GM18867 (cell line): ENCODE measurements around the gene AMBRA1.
"Not testable (repeated sequence)": the region's sequence is repeated elsewhere in the genome, so short reads cannot be mapped to it uniquely, and the experiment has no call there.

Source experiments
- ATAC-seq: cut with Tn5 transposase; IDR thresholded peaks from one replicate; pipeline ENCODE4 v1.9.1; 2021; ENCODE audit warnings: mild to moderate bottlenecking, moderate library complexity; ENCODE audit not compliant: unreplicated experiment

Gene AMBRA1

DNA sequence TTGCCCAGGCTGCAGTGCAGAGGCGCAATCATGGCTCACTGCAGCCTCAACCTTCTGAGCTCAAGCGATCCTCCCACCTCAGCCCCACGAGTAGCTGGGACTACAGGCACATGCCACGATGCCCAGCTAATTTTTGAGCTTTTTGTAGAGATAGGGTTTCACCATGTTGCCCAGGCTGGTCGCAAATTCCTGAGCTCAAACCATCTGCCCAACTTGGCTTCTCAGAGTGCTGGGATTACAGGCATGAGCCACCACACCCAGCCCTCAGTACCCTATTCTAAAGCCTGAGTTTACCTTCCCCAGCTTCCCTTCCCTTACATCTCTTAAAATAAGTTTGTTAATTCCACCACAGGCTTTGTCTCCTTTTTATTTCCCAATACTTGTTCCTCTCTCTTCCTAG lies 59.1 kb downstream of the AMBRA1 start:
- no peak for ATAC-seq

- ATAC-seq, result no peak
Measured at GRCh38 chr11:46533396-46534100, 60.3 kb downstream of the AMBRA1 start.

DNA sequence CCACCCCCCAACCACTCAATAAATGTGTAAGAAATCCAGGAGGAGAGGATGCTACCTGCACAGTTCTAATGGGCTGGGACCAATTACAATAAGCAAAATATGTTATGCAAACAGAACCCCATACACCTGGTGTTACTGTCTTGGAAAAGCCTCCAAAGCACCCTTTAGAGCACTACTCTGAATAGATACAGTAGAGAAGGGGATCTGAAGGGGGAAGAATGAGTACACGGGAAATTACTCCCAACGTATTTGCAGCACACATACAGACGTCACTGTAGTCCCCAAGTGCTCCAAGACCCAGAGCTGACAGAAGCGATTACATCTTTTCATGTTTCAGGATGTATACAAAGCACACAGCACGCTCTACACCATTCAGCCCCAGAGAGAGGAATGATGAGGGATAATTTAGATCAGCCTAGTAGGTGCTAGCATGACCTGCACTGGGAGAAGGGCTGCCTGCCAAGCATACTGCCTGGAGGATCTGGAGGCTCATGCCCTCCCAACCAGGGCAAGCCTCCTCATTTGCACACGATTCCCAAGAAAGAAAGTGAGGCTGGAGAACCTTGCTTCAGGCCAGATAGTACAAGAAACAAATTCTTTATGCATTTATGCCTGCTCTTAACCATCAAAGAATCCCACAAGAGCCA lies 63.8 kb downstream of the AMBRA1 start:
- no peak for ATAC-seq

GRCh38 chr11:46529095-46529905 lies 64.5 kb downstream of the AMBRA1 start:
- peak; percentile 63 for ATAC-seq

DNA sequence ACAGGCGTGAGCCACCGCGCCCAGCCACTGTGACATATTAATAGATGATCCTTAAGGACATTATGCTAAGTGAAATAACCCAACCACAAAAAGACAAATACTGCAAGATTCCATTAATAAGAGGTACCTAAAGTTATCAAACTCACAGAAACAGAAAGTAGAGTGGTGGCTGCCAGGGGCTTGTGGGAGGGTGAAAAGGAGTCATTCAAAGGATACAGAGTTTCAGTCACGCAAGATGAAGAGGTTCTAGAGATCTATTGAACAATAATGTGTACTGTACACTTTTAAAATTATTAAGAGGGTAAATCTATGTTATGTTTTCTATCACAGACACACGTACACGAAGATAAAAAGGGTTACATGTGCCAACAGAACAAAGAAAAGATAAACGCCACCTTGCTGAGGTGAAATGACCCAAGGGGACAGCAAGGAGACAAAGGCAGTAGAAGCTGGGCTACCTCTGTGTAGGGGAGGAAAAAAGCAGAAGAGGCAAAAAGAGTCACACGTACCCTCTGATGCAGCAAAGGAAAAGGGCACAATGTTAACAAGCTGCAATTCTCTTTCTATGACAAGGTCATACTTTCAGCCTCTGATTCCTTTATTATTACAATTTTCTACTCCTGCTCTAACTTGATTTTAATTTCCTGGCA lies 65.3 kb downstream of the AMBRA1 start:
- ATAC-seq, result no peak

GRCh38 chr11:46527591-46528130 lies 66.2 kb downstream of the AMBRA1 start:
- no peak for ATAC-seq

DNA sequence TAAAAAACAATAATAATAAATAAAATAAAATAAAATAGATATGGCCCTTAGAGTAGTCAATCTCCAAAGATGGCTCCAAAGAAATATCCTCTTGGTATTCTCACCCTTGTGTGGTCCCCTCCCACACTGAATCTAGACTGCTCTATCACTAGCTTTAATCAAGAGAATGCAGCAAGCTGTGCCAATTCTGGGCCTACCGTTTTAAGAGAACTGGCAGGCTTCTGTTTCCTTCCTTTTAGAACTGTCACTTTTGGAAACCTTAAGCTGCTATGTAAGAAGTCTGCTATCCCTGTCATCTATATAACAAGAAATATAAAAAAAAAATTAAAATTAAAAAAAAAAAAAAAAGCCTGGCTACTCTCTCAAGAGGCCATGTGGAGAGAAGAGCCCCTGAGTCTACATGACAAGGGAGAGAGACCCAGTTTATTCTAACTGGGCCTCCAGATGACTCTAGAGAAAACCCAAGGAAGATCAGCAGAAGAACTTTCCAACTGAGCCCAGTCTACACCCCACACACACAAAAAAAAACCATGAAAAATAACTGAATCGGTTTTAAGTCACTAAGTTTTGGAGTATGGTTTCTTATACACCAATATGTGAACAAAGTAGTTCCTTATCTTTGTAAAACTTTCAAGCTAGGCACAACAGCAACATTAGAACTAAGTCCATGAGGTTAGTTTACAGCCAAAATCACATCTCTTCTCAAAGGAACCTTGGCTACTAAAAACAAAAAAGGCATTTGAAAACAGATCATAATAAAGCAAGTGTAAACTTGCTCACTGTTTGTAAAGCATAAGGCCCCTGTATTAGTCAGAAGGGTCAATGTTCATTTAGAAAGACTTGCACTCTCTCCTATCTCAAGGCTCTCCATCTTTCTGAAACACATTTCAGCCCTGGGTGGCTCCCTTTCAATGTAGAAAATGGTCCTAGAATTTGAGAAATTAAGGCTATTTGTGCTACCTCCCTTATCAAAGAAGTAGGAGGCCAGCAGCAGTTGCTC lies 67.3 kb downstream of the AMBRA1 start:
- no peak for ATAC-seq

GRCh38 chr11:46524201-46524770 lies 69.5 kb downstream of the AMBRA1 start:
- ATAC-seq, result no peak

GRCh38 chr11:46523290-46523689 lies 70.5 kb downstream of the AMBRA1 start:
- ATAC-seq, result no peak

DNA sequence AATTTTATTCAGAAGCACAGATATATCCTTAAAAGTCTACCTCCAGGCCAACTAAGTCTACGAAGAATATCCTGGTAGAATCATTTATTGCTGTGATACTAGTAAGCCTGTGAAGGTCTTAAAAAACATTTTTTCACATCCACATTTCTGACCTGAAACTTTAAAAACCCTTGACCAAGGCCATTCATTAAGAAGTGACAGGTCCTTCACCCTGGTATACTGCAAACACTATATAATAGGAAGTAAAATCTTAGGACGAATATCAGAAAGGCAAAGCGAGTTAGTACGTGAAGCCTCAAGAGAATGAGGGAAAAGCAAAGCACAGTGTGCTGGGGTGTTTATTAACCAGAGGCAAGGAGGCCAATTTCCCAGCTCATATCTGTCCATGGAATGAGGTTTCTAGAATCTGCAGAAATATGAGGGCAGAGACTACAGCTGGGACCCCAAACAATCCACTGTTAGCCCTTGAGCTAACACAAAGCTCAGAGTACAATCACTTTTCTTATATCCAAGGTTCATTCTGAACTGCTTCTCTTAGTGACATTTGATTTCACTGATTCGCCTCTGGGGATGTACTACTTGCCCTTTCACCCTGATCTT lies 71.0 kb downstream of the AMBRA1 start:
- ATAC-seq, result no peak

DNA sequence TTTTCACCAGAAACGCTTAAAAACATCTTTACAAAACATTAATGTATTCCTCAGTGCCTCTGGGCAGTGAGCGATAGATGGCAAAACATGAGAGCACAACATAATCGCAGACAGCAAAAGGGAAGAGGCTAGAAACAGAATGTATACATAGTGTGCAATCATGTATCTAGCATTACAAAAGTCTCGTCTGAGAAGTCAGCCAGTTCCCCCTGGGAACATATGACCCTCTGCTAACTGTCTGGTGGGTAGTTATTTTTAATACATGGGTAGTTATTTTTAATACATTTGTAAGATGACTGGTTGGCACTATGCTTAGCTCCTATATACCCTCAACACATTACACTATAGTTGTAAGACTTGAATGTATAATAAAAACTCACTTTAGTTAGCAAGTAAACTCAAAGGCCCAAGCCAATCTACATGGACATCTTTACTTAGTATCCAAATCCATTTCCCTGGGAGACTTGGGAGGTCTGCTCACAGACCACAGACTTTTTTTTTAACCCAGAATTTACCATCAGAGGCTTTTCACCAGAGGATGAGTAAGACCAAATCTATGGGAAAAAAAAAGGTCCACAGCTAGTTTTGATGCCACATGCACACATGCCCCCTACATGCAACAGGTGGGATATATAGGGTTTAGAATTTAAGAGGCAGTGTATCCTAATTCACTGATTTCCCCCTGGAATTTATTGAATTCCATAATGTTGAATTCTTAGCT lies 71.7 kb downstream of the AMBRA1 start:
- ATAC-seq, result no peak

GRCh38 chr11:46520971-46521745 lies 72.7 kb downstream of the AMBRA1 start:
- ATAC-seq, result no peak

DNA sequence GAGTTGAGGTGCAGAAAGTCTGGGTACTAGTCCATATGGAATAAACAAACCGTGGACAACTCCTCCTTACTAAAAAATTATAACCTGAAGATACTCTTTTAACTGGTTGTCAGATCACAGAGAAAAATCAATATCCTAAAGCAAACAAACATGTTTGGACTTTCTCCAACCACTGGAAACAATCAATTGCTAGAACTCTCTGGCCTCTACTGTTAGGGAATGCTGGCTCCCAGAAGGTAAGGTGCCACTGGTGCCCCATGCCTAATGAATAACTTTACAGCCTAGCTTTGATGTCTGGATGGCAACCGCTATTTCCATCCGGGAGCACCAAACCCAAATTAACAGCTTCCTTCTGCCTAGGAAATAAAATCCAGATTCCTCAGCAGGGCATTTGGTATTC lies 74.5 kb downstream of the AMBRA1 start:
- no peak for ATAC-seq

- not testable (repeated sequence) for ATAC-seq
Measured at GRCh38 chr11:46518928-46519327, 74.9 kb downstream of the AMBRA1 start.

DNA sequence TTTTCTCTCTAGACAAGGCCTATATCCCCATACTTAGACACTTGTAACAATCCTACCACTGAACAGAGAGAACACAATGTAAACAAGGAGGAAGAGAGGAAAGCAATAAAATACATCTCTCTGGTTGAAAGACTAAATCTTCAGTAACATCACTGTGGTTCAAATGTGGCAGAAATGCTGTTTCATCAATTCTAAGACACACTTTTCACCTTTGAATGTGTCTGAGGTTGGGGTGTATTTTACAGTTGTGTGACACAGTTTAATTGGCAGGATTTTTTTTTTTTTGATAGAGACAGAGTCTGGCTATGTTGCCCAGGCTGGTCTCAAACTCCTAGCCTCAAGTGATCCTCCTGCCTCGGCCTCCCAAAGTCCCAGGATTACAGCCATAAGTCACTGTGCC lies 79.5 kb downstream of the AMBRA1 start:
- no peak for ATAC-seq

DNA sequence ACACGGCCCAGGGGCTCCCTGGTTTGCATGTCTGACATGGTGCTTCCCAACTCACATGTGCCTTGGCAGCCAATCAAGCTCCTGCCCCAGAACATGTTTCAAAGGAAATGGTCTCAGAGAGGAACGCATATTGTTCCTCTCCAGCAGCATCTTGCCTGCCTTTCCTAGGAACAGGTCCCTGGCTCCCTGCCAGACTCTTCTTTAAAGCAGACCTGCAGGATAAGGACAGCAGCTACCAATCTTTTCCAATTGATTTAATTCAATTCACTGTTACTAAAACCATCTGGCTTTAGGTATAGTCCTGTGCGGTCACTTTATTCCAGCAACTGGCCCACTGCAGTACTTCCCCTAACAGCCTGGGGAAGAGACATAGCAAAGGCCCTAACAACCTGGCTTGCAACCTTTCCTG lies 79.9 kb downstream of the AMBRA1 start:
- no peak for ATAC-seq

DNA sequence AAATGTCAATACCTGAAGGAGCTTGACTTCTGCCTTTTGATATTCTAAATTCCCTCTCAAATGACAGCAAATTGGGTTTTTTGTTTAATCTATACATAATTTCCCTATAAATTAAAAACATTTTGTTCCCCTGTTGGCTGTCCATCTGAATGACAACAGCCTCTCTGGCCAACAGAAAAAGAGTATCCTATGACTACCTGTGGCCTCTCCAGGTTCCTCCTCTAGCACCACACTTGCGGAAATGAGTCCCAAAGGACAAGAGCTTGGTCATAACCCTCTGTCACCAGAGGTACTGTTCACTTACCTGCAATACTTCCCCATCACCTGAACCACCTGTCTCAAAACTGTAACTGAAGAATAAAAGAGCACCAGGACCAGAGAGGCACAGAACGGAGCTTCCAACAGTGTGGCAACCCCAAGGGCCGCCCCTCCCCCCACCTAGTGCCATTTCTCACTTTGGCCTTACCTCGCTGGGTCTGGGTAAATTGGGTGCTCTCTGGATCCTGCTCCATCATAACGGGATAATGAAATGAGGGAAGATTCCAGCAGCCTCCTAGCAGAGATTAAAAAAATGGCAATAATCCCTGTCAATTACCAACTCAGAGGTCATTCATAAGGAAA lies 81.5 kb downstream of the AMBRA1 start:
- no peak for ATAC-seq
